Stimulated activated CD8-positive, alpha-beta memory T cell treated with anti-CD3 and anti-CD28 coated beads, Interleukin-4, amount 100 ng/mL, for 4 hours (primary cell): ENCODE results near the gene GUCY1A1.

ENCODE experiments used
- DNase-seq, 2 donors: peaks; one replicate each; pipeline ENCODE4 v3.0.0-alpha.2; 2020; ENCODE audit warnings: low read depth in 2 of 2, low spot score in 1 of 2

The GUCY1A1 gene

GRCh38 chr4:155735496-155735895 is 68.8 kb downstream of the GUCY1A1 start:
- DNase-seq, result no peak

- no peak for DNase-seq
Measured at GRCh38 chr4:155738548-155738947, 71.9 kb downstream of the GUCY1A1 start.

GRCh38 chr4:155741546-155741945 is 74.9 kb downstream of the GUCY1A1 start:
- no peak for DNase-seq

- DNase-seq, result no peak
Measured at GRCh38 chr4:155742310-155743015, 75.8 kb downstream of the GUCY1A1 start.

- no peak for DNase-seq
Measured at GRCh38 chr4:155745984-155746383, 79.3 kb downstream of the GUCY1A1 start.

GRCh38 chr4:155748039-155748438 is 81.4 kb downstream of the GUCY1A1 start:
- DNase-seq, result no peak

- no peak for DNase-seq
Measured at GRCh38 chr4:155749041-155749440, 82.4 kb downstream of the GUCY1A1 start.

GRCh38 chr4:155751569-155751968 is 84.9 kb downstream of the GUCY1A1 start:
- DNase-seq, result no peak

GRCh38 chr4:155757745-155758265 is 91.2 kb downstream of the GUCY1A1 start:
- no peak for DNase-seq

GRCh38 chr4:155758481-155759371 is 92.1 kb downstream of the GUCY1A1 start, which contains the start of gene GUCY1B1:
TSS of gene GUCY1B1 (plus strand) at chr4:155759021. CDS start at chr4:155759141, 120 bp downstream.
- DNase-seq, result peak; percentile 20 to 45

GRCh38 chr4:155759372-155760252 is 93.0 kb downstream of the GUCY1A1 start:
- no peak for DNase-seq

GRCh38 chr4:155761047-155761446 is 94.4 kb downstream of the GUCY1A1 start:
- no peak for DNase-seq

- DNase-seq, result no peak
Measured at GRCh38 chr4:155761916-155762315, 95.3 kb downstream of the GUCY1A1 start.

GRCh38 chr4:155762334-155762733 is 95.7 kb downstream of the GUCY1A1 start:
- DNase-seq, result no peak

GRCh38 chr4:155763551-155763950 is 96.9 kb downstream of the GUCY1A1 start:
- no peak for DNase-seq

GRCh38 chr4:155765149-155765548 is 98.5 kb downstream of the GUCY1A1 start:
- DNase-seq, result no peak

GRCh38 chr4:155766622-155767021 is 100.0 kb downstream of the GUCY1A1 start:
- DNase-seq, result no peak

- no peak for DNase-seq
Measured at GRCh38 chr4:155768370-155768769, 101.7 kb downstream of the GUCY1A1 start.

GRCh38 chr4:155769090-155769489 is 102.4 kb downstream of the GUCY1A1 start:
- no peak for DNase-seq

GRCh38 chr4:155772459-155773195 is 106.0 kb downstream of the GUCY1A1 start:
- DNase-seq, result no peak
